Astrocyte of the cerebellum (primary cell): ENCODE data around the gene RASAL2.
A peak's percentile ranks its signal among the peaks of the same experiment; 100 is the strongest.

Experiments
- DNase-seq: peaks from one replicate; pipeline ENCODE4 v3.0.0-alpha.2; 2011; ENCODE audit warnings: low read depth
- H3K4me3 ChIP-seq: 2 replicates; pipeline ENCODE4 v1.5.1; 2011; ENCODE audit warnings: mild to moderate bottlenecking, low read depth, low read length, moderate library complexity
- in situ Hi-C: cut with HindIII; loops from 2 replicates; pipeline ENCODE4 v1.10.0; 2017; ENCODE audit warnings: low sequenced_read_pairs
- TF ChIP-seq, protein P1 (sequence below): IDR thresholded peaks from 2 replicates; pipeline ENCODE4 v1.5.1; 2012; ENCODE audit warnings: low read length, low read depth, moderate library complexity, mild to moderate bottlenecking; ENCODE audit errors: missing control alignments

Gene RASAL2

GRCh38 chr1:178360421-178360820 lies 266.5 kb downstream of the RASAL2 start:
- H3K4me3 ChIP-seq = no peak overlapping the region
- no peak for DNase-seq
- in situ Hi-C loops = no loop called here
- TF ChIP-seq, protein P1, sequence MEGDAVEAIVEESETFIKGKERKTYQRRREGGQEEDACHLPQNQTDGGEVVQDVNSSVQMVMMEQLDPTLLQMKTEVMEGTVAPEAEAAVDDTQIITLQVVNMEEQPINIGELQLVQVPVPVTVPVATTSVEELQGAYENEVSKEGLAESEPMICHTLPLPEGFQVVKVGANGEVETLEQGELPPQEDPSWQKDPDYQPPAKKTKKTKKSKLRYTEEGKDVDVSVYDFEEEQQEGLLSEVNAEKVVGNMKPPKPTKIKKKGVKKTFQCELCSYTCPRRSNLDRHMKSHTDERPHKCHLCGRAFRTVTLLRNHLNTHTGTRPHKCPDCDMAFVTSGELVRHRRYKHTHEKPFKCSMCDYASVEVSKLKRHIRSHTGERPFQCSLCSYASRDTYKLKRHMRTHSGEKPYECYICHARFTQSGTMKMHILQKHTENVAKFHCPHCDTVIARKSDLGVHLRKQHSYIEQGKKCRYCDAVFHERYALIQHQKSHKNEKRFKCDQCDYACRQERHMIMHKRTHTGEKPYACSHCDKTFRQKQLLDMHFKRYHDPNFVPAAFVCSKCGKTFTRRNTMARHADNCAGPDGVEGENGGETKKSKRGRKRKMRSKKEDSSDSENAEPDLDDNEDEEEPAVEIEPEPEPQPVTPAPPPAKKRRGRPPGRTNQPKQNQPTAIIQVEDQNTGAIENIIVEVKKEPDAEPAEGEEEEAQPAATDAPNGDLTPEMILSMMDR = no peak

DNA sequence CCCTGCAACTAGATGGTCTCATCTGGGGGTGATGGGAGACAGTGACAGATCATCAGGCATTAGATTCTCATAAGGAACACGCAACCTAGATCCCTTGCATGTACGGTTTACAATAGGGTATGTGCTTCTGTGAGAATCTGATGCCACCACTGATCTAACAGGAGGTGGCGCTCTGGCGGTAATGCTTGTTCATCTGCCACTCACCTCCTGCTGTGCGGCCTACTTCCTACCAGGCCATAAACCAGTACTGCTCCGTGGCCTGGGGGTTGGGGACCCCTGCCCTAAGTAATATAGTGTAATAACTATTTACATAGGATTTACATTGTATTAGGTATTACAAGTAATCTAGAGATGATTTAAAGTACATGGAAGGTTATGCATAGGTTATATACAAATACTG lies 267.9 kb downstream of the RASAL2 start:
- TF ChIP-seq, protein P1 = no peak
- DNase-seq = no peak
- no peak overlapping the region for H3K4me3 ChIP-seq
- in situ Hi-C loops = no loop called here

DNA sequence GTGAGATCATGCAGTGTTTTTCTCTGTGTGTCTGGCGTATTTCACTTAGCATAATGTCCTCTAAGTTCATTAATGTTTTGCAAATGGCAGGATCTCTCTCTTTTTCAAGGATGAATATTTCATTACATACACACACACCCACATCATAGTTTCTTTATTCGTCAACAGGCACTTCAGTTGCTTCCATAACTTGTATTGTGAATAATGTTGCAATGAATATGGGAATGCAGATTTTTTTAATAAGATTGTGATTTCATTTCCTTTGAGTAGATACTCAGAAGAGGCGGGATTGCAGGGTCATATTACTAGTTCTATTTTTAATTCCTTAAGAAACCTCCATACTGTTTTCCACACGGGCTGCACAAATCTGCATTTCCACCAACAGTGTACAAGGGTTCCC lies 268.8 kb downstream of the RASAL2 start:
- H3K4me3 ChIP-seq = no peak overlapping the region
- no peak for DNase-seq
- TF ChIP-seq, protein P1 = no peak
- in situ Hi-C loops = no loop called here

- TF ChIP-seq, protein P1 = no peak
- H3K4me3 ChIP-seq = no peak overlapping the region
- DNase-seq = no peak
- in situ Hi-C loops = no loop called here
These were observed 270.9 kb downstream of the RASAL2 start for GRCh38 chr1:178364782-178365181.

GRCh38 chr1:178367151-178367550 lies 273.2 kb downstream of the RASAL2 start:
- in situ Hi-C loops = no loop called here
- TF ChIP-seq, protein P1 = no peak
- no peak for DNase-seq
- H3K4me3 ChIP-seq = no peak overlapping the region

GRCh38 chr1:178368208-178368607 lies 274.3 kb downstream of the RASAL2 start:
- in situ Hi-C loops = no loop called here
- TF ChIP-seq, protein P1 = no peak
- no peak overlapping the region for H3K4me3 ChIP-seq
- no peak for DNase-seq

- H3K4me3 ChIP-seq = peak overlapping the region; percentile 35
- TF ChIP-seq, protein P1 = no peak
- DNase-seq = peak; percentile 32
- in situ Hi-C loops = no loop called here
These were observed 277.3 kb downstream of the RASAL2 start for GRCh38 chr1:178371235-178371634.
